A673 (cell line): ENCODE measurements around the gene ANTKMT. TPM values are rescaled to one million over a fixed set of nuclear protein-coding genes. Genes with fewer than 3 reads are reported as not detected.

Experiments
- BruUV-seq: library from RNA; stranded (reverse); fragments of 400-500 nt; replicated peaks from 2 replicates; lab custom pipeline; 2021; lab: Mats Ljungman, UMichigan
- CTCF ChIA-PET: fragments of 300-600 bp; sonication (Branson Sonifier 250); formaldehyde crosslinking; loops from one replicate; lab custom pipeline; 2022; ENCODE audit warnings: antibody characterized with exemption; lab: Charles Lee
- POLR2A ChIA-PET: fragments of 300-600 bp; sonication (Branson Sonifier 250); formaldehyde crosslinking; loops from one replicate; lab custom pipeline; 2022; ENCODE audit warnings: antibody characterized with exemption; ENCODE audit not compliant: low non-redundant PET; lab: Charles Lee
- DNase-seq: peaks from one replicate; pipeline ENCODE4 v3.0.0-alpha.2; 2015; ENCODE audit warnings: low spot score
- H3K27ac ChIP-seq: fragments of 200-600 bp; sonication (generic); 2 replicates; pipeline ENCODE4 v1.5.1; 2016; ENCODE audit warnings: mixed run types, low read depth, mild to moderate bottlenecking, mixed read lengths, antibody characterized with exemption, low read length; ENCODE audit not compliant: poor library complexity, severe bottlenecking
- H3K27me3 ChIP-seq: fragments of 200-600 bp; sonication (generic); replicated peaks from 2 replicates; pipeline ENCODE4 v1.6.1; 2017; ENCODE audit warnings: mixed run types, low read depth, mild to moderate bottlenecking, mixed read lengths, antibody characterized with exemption, low read length; ENCODE audit not compliant: insufficient read depth, poor library complexity
- H3K36me3 ChIP-seq: fragments of 200-600 bp; sonication (generic); 2 replicates; pipeline ENCODE4 v1.6.1; 2016; ENCODE audit warnings: mixed run types, mild to moderate bottlenecking, mixed read lengths, antibody characterized with exemption, low read length; ENCODE audit not compliant: insufficient read depth, poor library complexity, severe bottlenecking
- H3K4me1 ChIP-seq: fragments of 200-600 bp; sonication (generic); 2 replicates; pipeline ENCODE4 v1.6.1; 2017; ENCODE audit warnings: mixed run types, mild to moderate bottlenecking, mixed read lengths, antibody characterized with exemption, low read length; ENCODE audit not compliant: insufficient read depth, poor library complexity, severe bottlenecking
- H3K4me3 ChIP-seq: fragments of 200-600 bp; sonication (generic); 2 replicates; pipeline ENCODE4 v1.5.1; 2016; ENCODE audit warnings: low read depth, mixed run types, mild to moderate bottlenecking, mixed read lengths, low read length; ENCODE audit not compliant: poor library complexity, severe bottlenecking
- H3K9me3 ChIP-seq: fragments of 200-600 bp; sonication (generic); 2 replicates; pipeline ENCODE4 v1.6.1; 2016; ENCODE audit warnings: mixed run types, low read depth, mild to moderate bottlenecking, mixed read lengths, antibody characterized with exemption, low read length; ENCODE audit not compliant: poor library complexity, severe bottlenecking
- EZH2 ChIP-seq: fragments of 200-600 bp; sonication (generic); IDR thresholded peaks from 2 replicates; pipeline ENCODE4 v1.6.1; 2017; ENCODE audit warnings: borderline replicate concordance, low read depth, mild to moderate bottlenecking, mixed read lengths, antibody characterized with exemption, low read length; ENCODE audit not compliant: poor library complexity, severe bottlenecking
- intact Hi-C: fragments of 100-400 bp; cut with micrococcal nuclease; formaldehyde crosslinking; loops from one replicate; pipeline ENCODE4 v1.10.0; 2022; ENCODE audit not compliant: unreplicated experiment
- total RNA-seq: library from RNA; stranded (reverse); gene quantifications from 2 replicates; pipeline ENCODE4 v1.2.3, GENCODE V29; 2021
- TF ChIP-seq, protein P1 (sequence below): fragments of 300-800, 200-600 bp; sonication (generic); conservative IDR thresholded peaks from 2 replicates; pipeline ENCODE4 v1.5.1; 2017; ENCODE audit warnings: low read depth, mild to moderate bottlenecking, antibody characterized with exemption, low read length, moderate library complexity, mixed read lengths

The ANTKMT gene
- total RNA-seq, 1 experiment from 2014 or later: 21.2 TPM

DNA sequence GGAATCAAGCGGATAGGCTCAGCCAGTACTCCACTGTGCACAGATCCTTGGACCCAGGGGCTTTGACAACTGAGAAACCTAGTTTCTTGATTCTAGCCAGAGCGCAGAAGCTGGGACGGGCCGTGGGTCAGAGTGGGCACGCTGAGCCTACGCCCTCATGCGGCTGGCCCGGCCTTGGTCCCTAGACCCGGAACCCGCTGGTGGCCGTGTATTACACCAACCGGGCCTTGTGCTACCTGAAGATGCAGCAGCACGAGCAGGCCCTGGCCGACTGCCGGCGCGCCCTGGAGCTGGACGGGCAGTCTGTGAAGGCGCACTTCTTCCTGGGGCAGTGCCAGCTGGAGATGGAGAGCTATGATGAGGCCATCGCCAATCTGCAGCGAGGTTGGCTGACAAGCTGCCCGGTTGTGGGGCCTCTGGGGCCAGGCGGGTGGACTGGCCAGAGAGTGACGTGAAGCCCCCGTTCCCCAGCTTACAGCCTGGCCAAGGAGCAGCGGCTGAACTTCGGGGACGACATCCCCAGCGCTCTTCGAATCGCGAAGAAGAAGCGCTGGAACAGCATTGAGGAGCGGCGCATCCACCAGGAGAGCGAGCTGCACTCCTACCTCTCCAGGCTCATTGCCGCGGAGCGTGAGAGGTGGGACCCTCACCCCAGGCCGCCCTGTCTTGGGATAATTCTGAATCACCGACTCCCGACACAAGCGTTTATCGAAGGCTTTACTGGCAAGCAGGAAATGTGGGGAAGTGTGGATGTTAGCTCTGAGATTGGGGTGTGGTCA, 39.8 kb upstream of the ANTKMT start:
- no peak for TF ChIP-seq EZH2
- TF ChIP-seq, protein P1, sequence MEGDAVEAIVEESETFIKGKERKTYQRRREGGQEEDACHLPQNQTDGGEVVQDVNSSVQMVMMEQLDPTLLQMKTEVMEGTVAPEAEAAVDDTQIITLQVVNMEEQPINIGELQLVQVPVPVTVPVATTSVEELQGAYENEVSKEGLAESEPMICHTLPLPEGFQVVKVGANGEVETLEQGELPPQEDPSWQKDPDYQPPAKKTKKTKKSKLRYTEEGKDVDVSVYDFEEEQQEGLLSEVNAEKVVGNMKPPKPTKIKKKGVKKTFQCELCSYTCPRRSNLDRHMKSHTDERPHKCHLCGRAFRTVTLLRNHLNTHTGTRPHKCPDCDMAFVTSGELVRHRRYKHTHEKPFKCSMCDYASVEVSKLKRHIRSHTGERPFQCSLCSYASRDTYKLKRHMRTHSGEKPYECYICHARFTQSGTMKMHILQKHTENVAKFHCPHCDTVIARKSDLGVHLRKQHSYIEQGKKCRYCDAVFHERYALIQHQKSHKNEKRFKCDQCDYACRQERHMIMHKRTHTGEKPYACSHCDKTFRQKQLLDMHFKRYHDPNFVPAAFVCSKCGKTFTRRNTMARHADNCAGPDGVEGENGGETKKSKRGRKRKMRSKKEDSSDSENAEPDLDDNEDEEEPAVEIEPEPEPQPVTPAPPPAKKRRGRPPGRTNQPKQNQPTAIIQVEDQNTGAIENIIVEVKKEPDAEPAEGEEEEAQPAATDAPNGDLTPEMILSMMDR: no peak
- peaks cover 33% of the 10 kb centered on the region for H3K4me1 ChIP-seq
- POLR2A ChIA-PET: interaction anchor here (0.6 kb wide), 1 partner anchor 15 kb away, joined by 3 read pairs; no protein-coding TSS in a partner anchor
- H3K9me3 ChIP-seq: no peaks in the 10 kb centered on the region
- peak overlapping the region; percentile 86 for H3K27ac ChIP-seq
- peaks cover 23% of the 10 kb centered on the region for H3K36me3 ChIP-seq
- DNase-seq: peak; percentile 52
- peak overlapping the region; percentile 94 for H3K4me3 ChIP-seq
- no TSS peak for BruUV-seq
- intact Hi-C loops: no loop called here
- H3K27me3 ChIP-seq: no peaks in the 10 kb centered on the region
- CTCF ChIA-PET: interaction anchor here (0.5 kb wide), 1 partner anchor 16 kb away, joined by 8 read pairs; no protein-coding TSS in a partner anchor

DNA sequence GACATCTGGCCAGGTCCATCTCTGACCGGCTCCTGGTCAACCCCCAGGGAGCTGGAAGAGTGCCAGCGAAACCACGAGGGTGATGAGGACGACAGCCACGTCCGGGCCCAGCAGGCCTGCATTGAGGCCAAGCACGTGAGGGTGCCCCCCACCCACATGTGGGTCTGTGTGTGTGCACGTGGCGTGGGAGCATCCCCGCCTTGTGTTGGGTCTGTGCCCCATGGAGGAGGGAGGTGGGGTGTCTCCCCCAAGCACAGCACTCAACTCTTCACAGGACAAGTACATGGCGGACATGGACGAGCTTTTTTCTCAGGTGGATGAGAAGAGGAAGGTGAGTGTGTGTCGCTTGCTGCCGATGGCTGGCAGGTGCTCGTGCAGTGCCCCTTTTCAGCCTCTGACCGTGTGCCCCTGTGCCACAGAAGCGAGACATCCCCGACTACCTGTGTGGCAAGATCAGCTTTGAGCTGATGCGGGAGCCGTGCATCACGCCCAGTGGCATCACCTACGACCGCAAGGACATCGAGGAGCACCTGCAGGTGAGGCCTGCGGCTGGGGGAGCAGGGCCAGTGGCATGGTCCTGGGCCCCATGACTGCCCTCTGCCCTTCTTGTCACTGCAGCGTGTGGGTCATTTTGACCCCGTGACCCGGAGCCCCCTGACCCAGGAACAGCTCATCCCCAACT, 39.1 kb upstream of the ANTKMT start:
- peaks cover 33% of the 10 kb centered on the region for H3K4me1 ChIP-seq
- H3K9me3 ChIP-seq: no peaks in the 10 kb centered on the region
- peak overlapping the region; percentile 86 for H3K27ac ChIP-seq
- no peaks in the 10 kb centered on the region for H3K27me3 ChIP-seq
- intact Hi-C loops: no loop called here
- H3K4me3 ChIP-seq: peak overlapping the region; percentile 94
- POLR2A ChIA-PET: interaction anchor here (0.6 kb wide), 1 partner anchor 14 kb away, joined by 3 read pairs; no protein-coding TSS in a partner anchor
- CTCF ChIA-PET: interaction anchor here (0.5 kb wide), 1 partner anchor 17 kb away, joined by 8 read pairs; no protein-coding TSS in a partner anchor
- TSS peak; percentile 90 for BruUV-seq
- H3K36me3 ChIP-seq: peaks cover 25% of the 10 kb centered on the region
- TF ChIP-seq, protein P1: no peak
- no peak for TF ChIP-seq EZH2
- DNase-seq: no peak

DNA sequence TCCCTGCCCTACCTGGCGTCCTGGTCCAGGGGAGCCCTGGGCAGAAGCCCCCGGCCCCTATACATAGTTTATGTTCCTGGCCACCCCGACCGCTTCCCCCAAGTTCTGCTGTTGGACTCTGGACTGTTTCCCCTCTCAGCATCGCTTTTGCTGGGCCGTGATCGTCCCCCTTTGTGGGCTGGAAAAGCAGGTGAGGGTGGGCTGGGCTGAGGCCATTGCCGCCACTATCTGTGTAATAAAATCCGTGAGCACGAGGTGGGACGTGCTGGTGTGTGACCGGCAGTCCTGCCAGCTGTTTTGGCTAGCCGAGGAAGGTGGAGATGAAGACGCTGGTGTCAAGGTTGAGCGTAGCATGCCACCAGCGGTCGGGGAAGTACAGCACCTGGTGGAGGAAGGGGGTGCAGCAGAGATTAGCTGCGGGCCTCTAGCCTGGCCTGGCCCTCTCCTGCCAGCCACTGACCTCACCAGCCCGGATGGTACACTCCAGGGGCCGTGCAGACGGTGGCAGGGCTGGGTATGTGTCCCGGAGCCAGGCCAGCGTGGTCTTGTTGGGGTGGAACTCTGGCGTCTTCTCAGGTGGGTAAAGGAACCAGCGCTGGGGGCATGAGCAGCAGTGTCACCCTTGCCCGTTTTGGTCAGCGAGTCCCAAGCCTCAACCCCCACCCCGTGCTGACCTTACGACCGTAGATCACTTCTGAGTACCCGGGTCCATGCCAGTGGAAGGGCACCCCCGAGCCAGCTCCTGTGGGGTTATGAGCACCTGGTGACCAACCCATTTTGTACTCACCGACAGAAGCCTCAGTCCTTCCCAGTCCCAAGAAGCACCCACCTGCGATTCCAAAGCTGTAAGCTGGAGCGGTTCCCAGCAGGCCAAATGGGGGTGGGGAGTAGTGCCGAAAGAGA, 38.2 kb upstream of the ANTKMT start:
- peaks cover 33% of the 10 kb centered on the region for H3K4me1 ChIP-seq
- ChIA-PET POLR2A (no interaction called here), CTCF (no interaction called here)
- no peak for TF ChIP-seq EZH2
- TF ChIP-seq, protein P1: no peak
- DNase-seq: no peak
- BruUV-seq: no TSS peak
- intact Hi-C loops: no loop called here
- peak overlapping the region; percentile 63 for H3K4me3 ChIP-seq
- no peaks in the 10 kb centered on the region for H3K9me3 ChIP-seq
- peaks cover 27% of the 10 kb centered on the region for H3K36me3 ChIP-seq
- no peaks in the 10 kb centered on the region for H3K27me3 ChIP-seq
- H3K27ac ChIP-seq: peak overlapping the region; percentile 86
